ENCODE data around the gene STKLD1.

- TF ChIP-seq CTCF (IDR thresholded peaks at IDR 0.05) (no peak), POLR2A (IDR thresholded peaks at IDR 0.05) (no peak)
These were observed 53.0 kb downstream of the STKLD1 start for GRCh38 chr9:133429214-133429613.
